ENCODE data around the gene PIEZO1. TPM values are rescaled to one million over a fixed set of nuclear protein-coding genes. Genes with fewer than 3 reads are reported as not detected.

The PIEZO1 gene
- total RNA-seq, 1 experiment from 2014 or later: 71.1 TPM

GRCh38 chr16:88793251-88793954, 8.4 kb upstream of the PIEZO1 start:
- Mint-ChIP-seq H3K36me3 (ENCODE audit: insufficient read depth in 1 of 3, low read depth in 3 of 3) (no peaks in the 10 kb centered on the region), H3K27me3 (ENCODE audit: low read depth) (peaks cover 6% of the 10 kb centered on the region), H3K27ac (no peak overlapping the region), H3K4me3 (no peak overlapping the region), H3K4me1 (peaks cover 11 to 36% of the 10 kb centered on the region in 2 experiments), H3K9me3 (no peaks in the 10 kb centered on the region)
- no peak overlapping the region for H4K8ac ChIP-seq (replicated peaks; ENCODE audit: insufficient read length, low read depth, low read length)
- H2BK120ac ChIP-seq (ENCODE audit: low read depth, low read length, poor library complexity, severe bottlenecking): no peak overlapping the region
- H2BK15ac ChIP-seq (ENCODE audit: low read depth, low read length): no peak overlapping the region
- peak; percentile 28 for DNase-seq
- no peak for TF ChIP-seq CTCF (conservative IDR thresholded peaks at IDR 0.05)
- peaks cover 3% of the 10 kb centered on the region; the same call in 1 of the 2 replicates for H3K4me1 ChIP-seq (ENCODE audit: insufficient read depth, low read length)
- H2BK5ac ChIP-seq (ENCODE audit: insufficient read length, low read length): no peak overlapping the region
- H2BK12ac ChIP-seq (ENCODE audit: insufficient read length, low read depth, low read length): no peak overlapping the region
- H3K18ac ChIP-seq (ENCODE audit: insufficient read length, low read depth, low read length): no peak overlapping the region
- no peak overlapping the region for H2AFZ ChIP-seq (ENCODE audit: low read length)
- no peak overlapping the region for H2AK5ac ChIP-seq (ENCODE audit: insufficient read length, low read length)
- H3K9me3 ChIP-seq (ENCODE audit: control insufficient read depth, low read depth, low read length): no peaks in the 10 kb centered on the region
- no CpG with 5 or more reads among the region's 35 CpGs for WGBS (ENCODE audit: extremely low coverage, insufficient read length, low lambda C conversion rate)
- H3K27me3 ChIP-seq (ENCODE audit: insufficient read depth, low read length): no peaks in the 10 kb centered on the region
- H4K91ac ChIP-seq (ENCODE audit: insufficient read length, low read depth, low read length): no peak overlapping the region
- H4K5ac ChIP-seq (ENCODE audit: insufficient read length, low read depth, low read length): no peak overlapping the region
- no peaks in the 10 kb centered on the region for H3K79me2 ChIP-seq (ENCODE audit: insufficient read depth, low read length)
- no peak overlapping the region for H3K14ac ChIP-seq (ENCODE audit: insufficient read depth, low read length)
- H3K56ac ChIP-seq (ENCODE audit: insufficient read length, low read depth, low read length): no peak overlapping the region
- no peak overlapping the region for H3K4ac ChIP-seq (ENCODE audit: low read depth, low read length)
- no peak overlapping the region for H3K27ac ChIP-seq (ENCODE audit: insufficient read length, low read depth, low read length)
- H3K23me2 ChIP-seq (ENCODE audit: insufficient read length, low read depth, low read length, poor library complexity, severe bottlenecking): peaks cover 5% of the 10 kb centered on the region
- no peak overlapping the region for H3T11ph ChIP-seq (ENCODE audit: low read length)
- no peaks in the 10 kb centered on the region for H4K20me1 ChIP-seq (ENCODE audit: control insufficient read depth, insufficient read depth, insufficient read length)
- no peak overlapping the region for H2BK20ac ChIP-seq (ENCODE audit: low read depth, low read length, poor library complexity, severe bottlenecking)
- no peaks in the 10 kb centered on the region for H3K79me1 ChIP-seq (ENCODE audit: insufficient read depth, low read depth, low read length, poor library complexity, severe bottlenecking)
- no peak overlapping the region for H3K9ac ChIP-seq (ENCODE audit: extremely low read depth, insufficient read length, low read length)
- no peak overlapping the region for H3K23ac ChIP-seq (ENCODE audit: insufficient read length, low read depth, low read length)
- no peak overlapping the region for H3K4me2 ChIP-seq (ENCODE audit: insufficient read depth, insufficient read length, low read length)
